CD8-positive, alpha-beta memory T cell (primary cell): ENCODE data around the gene SLC41A3. TPM values are rescaled to one million over a fixed set of nuclear protein-coding genes. Genes with fewer than 3 reads are reported as not detected.

Source experiments
- CTCF ChIA-PET: fragments of 350-600 bp; sonication (Branson Sonifier 250); formaldehyde crosslinking; loops from one replicate; lab custom pipeline; 2021; ENCODE audit warnings: antibody characterized with exemption; lab: Charles Lee
- POLR2A ChIA-PET: fragments of 350-600 bp; sonication (Branson Sonifier 250); formaldehyde crosslinking; loops from one replicate; lab custom pipeline; 2021; ENCODE audit warnings: antibody characterized with exemption; lab: Charles Lee
- DNase-seq, 5 donors: peaks; one replicate each; pipeline versions ENCODE4 v3.0.0 to v3.0.0-alpha.2; 2020 to 2022; ENCODE audit warnings: mixed read lengths in 1 of 5
- H3K27ac ChIP-seq: one replicate; pipeline ENCODE4 v1.7.0; 2013; ENCODE audit warnings: low read depth, mild to moderate bottlenecking, low read length, moderate library complexity
- H3K27me3 ChIP-seq: 2 replicates; pipeline ENCODE4 v1.7.0; 2013; ENCODE audit warnings: low read length, mild to moderate bottlenecking; ENCODE audit not compliant: insufficient read depth, poor library complexity, severe bottlenecking
- H3K36me3 ChIP-seq: 2 replicates; pipeline ENCODE4 v1.7.0; 2013; ENCODE audit warnings: mild to moderate bottlenecking, low read length, moderate library complexity; ENCODE audit not compliant: insufficient read depth
- H3K4me1 ChIP-seq: 2 replicates; pipeline ENCODE4 v1.7.0; 2013; ENCODE audit warnings: mild to moderate bottlenecking, low read length, moderate library complexity; ENCODE audit not compliant: insufficient read depth
- H3K4me3 ChIP-seq: 2 replicates; pipeline ENCODE4 v1.7.0; 2013; ENCODE audit warnings: mild to moderate bottlenecking, low read length
- H3K9me3 ChIP-seq: 2 replicates; pipeline ENCODE4 v1.7.0; 2013; ENCODE audit warnings: mild to moderate bottlenecking, low read length
- H3K27ac Mint-ChIP-seq, 8 donors: one replicate each; pipeline ENCODE4 v1.8.0; 2020 to 2021; ENCODE audit warnings: mixed read lengths in 8 of 8, mild to moderate bottlenecking in 6 of 8, inconsistent platforms in 3 of 8, moderate library complexity in 3 of 8
- H3K27me3 Mint-ChIP-seq, 2 donors: one replicate each; pipeline ENCODE4 v1.8.0; 2020 to 2021; ENCODE audit warnings: mixed read lengths in 2 of 2, mild to moderate bottlenecking in 1 of 2, moderate library complexity in 1 of 2
- H3K36me3 Mint-ChIP-seq, 3 donors: one replicate each; pipeline ENCODE4 v1.8.0; 2020 to 2021; ENCODE audit warnings: mixed read lengths in 3 of 3, inconsistent platforms in 1 of 3, mild to moderate bottlenecking in 1 of 3
- H3K4me1 Mint-ChIP-seq, 3 donors: one replicate each; pipeline ENCODE4 v1.8.0; 2020 to 2021; ENCODE audit warnings: mixed read lengths in 3 of 3, inconsistent platforms in 1 of 3, mild to moderate bottlenecking in 1 of 3
- H3K4me3 Mint-ChIP-seq, 7 donors: one replicate each; pipeline ENCODE4 v1.8.0; 2020 to 2021; ENCODE audit warnings: mixed read lengths in 7 of 7, mild to moderate bottlenecking in 6 of 7, moderate library complexity in 4 of 7, inconsistent platforms in 2 of 7
- H3K9me3 Mint-ChIP-seq, 5 donors: one replicate each; pipeline ENCODE4 v1.8.0; 2020 to 2022; ENCODE audit warnings: mixed read lengths in 5 of 5, mild to moderate bottlenecking in 3 of 5, moderate library complexity in 2 of 5, inconsistent platforms in 1 of 5
- polyA plus RNA-seq: library from polyadenylated mRNA; unstranded; fragments of 300-500 nt; fragmentation: Illumina TruSeq; gene quantifications from one replicate; pipeline ENCODE4 v1.2.3, GENCODE V29; 2021
- total RNA-seq, 2 experiments: library from RNA; stranded (reverse); gene quantifications; one replicate each; pipeline ENCODE4 v1.2.3, GENCODE V29; 2021

The SLC41A3 gene
- total and polyA plus RNA-seq, 3 experiments from 2014 or later: 25.8 to 28.0 (median 25.8) TPM

- no peak overlapping the region for H3K27ac ChIP-seq
- H3K9me3 ChIP-seq: no peaks in the 10 kb centered on the region
- Mint-ChIP-seq H3K27me3 (no peaks in the 10 kb centered on the region), H3K36me3 (peaks cover 5 to 40% (median 14%) of the 10 kb centered on the region in 3 donors), H3K4me3 (no peak overlapping the region), H3K4me1 (peaks cover 18 to 27% (median 18%) of the 10 kb centered on the region in 3 donors), H3K27ac (peak overlapping the region in 4 of 8 donors; percentile 4 to 50 (median 31)), H3K9me3 (no peaks in the 10 kb centered on the region)
- H3K4me1 ChIP-seq: peaks cover 7% of the 10 kb centered on the region
- ChIA-PET POLR2A (no interaction called here), CTCF (no interaction called here)
- no peak overlapping the region for H3K4me3 ChIP-seq
- no peaks in the 10 kb centered on the region for H3K27me3 ChIP-seq
- no peaks in the 10 kb centered on the region for H3K36me3 ChIP-seq
- no peak for DNase-seq
Observed at GRCh38 chr3:126064627-126065258, 19.2 kb downstream of the SLC41A3 start.

- H3K36me3 Mint-ChIP-seq: peaks cover 5 to 48% (median 18%) of the 10 kb centered on the region in 3 donors
- ChIA-PET POLR2A (no interaction called here), CTCF (no interaction called here)
- H3K4me1 ChIP-seq: peaks cover 7% of the 10 kb centered on the region
- H3K4me1 Mint-ChIP-seq: peaks cover 15 to 27% (median 18%) of the 10 kb centered on the region in 3 donors
- no peaks in the 10 kb centered on the region for H3K9me3 Mint-ChIP-seq
- H3K36me3 ChIP-seq: no peaks in the 10 kb centered on the region
- H3K27me3 ChIP-seq: no peaks in the 10 kb centered on the region
- no peak overlapping the region for H3K4me3 ChIP-seq
- H3K9me3 ChIP-seq: no peaks in the 10 kb centered on the region
- H3K4me3 Mint-ChIP-seq: peak overlapping the region in 1 of 7 donors; percentile 32
- no peak for DNase-seq
- H3K27ac ChIP-seq: no peak overlapping the region
- peak overlapping the region in 5 of 8 donors; percentile 59 to 83 (median 74) for H3K27ac Mint-ChIP-seq
- no peaks in the 10 kb centered on the region for H3K27me3 Mint-ChIP-seq
Observed at GRCh38 chr3:126063358-126063965, 20.5 kb downstream of the SLC41A3 start.

- CTCF ChIA-PET: no interaction called here
- peaks cover 0 to 37% (median 14%) of the 10 kb centered on the region in 3 donors for H3K36me3 Mint-ChIP-seq
Observed at GRCh38 chr3:126061301-126062032, 22.5 kb downstream of the SLC41A3 start.

GRCh38 chr3:126060613-126061145 is 23.2 kb downstream of the SLC41A3 start:
- DNase-seq: no peak
- no peak overlapping the region for H3K4me3 Mint-ChIP-seq
- H3K27ac ChIP-seq: no peak overlapping the region
- peaks cover 0 to 32% (median 14%) of the 10 kb centered on the region in 3 donors for H3K36me3 Mint-ChIP-seq
- peaks cover 7% of the 10 kb centered on the region for H3K4me1 ChIP-seq
- peaks cover 14 to 24% (median 14%) of the 10 kb centered on the region in 3 donors for H3K4me1 Mint-ChIP-seq
- no peaks in the 10 kb centered on the region for H3K9me3 Mint-ChIP-seq
- no peaks in the 10 kb centered on the region for H3K27me3 Mint-ChIP-seq
- no peak overlapping the region for H3K4me3 ChIP-seq
- no peaks in the 10 kb centered on the region for H3K27me3 ChIP-seq
- H3K36me3 ChIP-seq: no peaks in the 10 kb centered on the region
- ChIA-PET POLR2A (no interaction called here), CTCF (no interaction called here)
- H3K9me3 ChIP-seq: no peaks in the 10 kb centered on the region
- no peak overlapping the region for H3K27ac Mint-ChIP-seq

More at GRCh38 chr3:126061301-126062032, 22.5 kb downstream of the SLC41A3 start:
- Mint-ChIP-seq H3K9me3 (no peaks in the 10 kb centered on the region), H3K27me3 (no peaks in the 10 kb centered on the region), H3K27ac (no peak overlapping the region), H3K4me3 (no peak overlapping the region), H3K4me1 (peaks cover 14 to 27% (median 18%) of the 10 kb centered on the region in 3 donors)
- H3K9me3 ChIP-seq: no peaks in the 10 kb centered on the region
- H3K4me1 ChIP-seq: peaks cover 7% of the 10 kb centered on the region
- no peak overlapping the region for H3K27ac ChIP-seq
- DNase-seq: no peak
- H3K4me3 ChIP-seq: no peak overlapping the region
- POLR2A ChIA-PET: no interaction called here
- no peaks in the 10 kb centered on the region for H3K36me3 ChIP-seq
- no peaks in the 10 kb centered on the region for H3K27me3 ChIP-seq

- DNase-seq: no peak
- Mint-ChIP-seq H3K4me1 (peaks cover 6 to 14% (median 7%) of the 10 kb centered on the region in 3 donors), H3K27ac (peak overlapping the region in 2 of 8 donors; percentile 13 to 76), H3K36me3 (peaks cover 0 to 24% (median 11%) of the 10 kb centered on the region in 3 donors), H3K9me3 (no peaks in the 10 kb centered on the region), H3K4me3 (no peak overlapping the region), H3K27me3 (no peaks in the 10 kb centered on the region)
- Histone ChIP-seq H3K4me1 (peaks cover 6% of the 10 kb centered on the region), H3K36me3 (no peaks in the 10 kb centered on the region), H3K27ac (no peak overlapping the region), H3K27me3 (no peaks in the 10 kb centered on the region), H3K9me3 (no peaks in the 10 kb centered on the region), H3K4me3 (no peak overlapping the region)
- CTCF ChIA-PET: no interaction called here
- POLR2A ChIA-PET: no interaction called here
Observed at GRCh38 chr3:126058666-126059065, 25.3 kb downstream of the SLC41A3 start.

GRCh38 chr3:126057936-126058335 is 26.0 kb downstream of the SLC41A3 start:
- CTCF ChIA-PET: no interaction called here
- H3K36me3 Mint-ChIP-seq: peaks cover 0 to 22% (median 9%) of the 10 kb centered on the region in 3 donors

GRCh38 chr3:126057501-126057819 is 26.5 kb downstream of the SLC41A3 start:
- H3K36me3 Mint-ChIP-seq: peaks cover 0 to 20% (median 9%) of the 10 kb centered on the region in 3 donors
- Histone ChIP-seq H3K9me3 (no peaks in the 10 kb centered on the region), H3K36me3 (no peaks in the 10 kb centered on the region), H3K27ac (no peak overlapping the region), H3K4me3 (no peak overlapping the region), H3K27me3 (no peaks in the 10 kb centered on the region), H3K4me1 (no peaks in the 10 kb centered on the region)
- no peak overlapping the region for H3K4me3 Mint-ChIP-seq
- H3K4me1 Mint-ChIP-seq: peaks cover 7 to 19% (median 15%) of the 10 kb centered on the region in 3 donors
- POLR2A ChIA-PET: no interaction called here
- H3K27ac Mint-ChIP-seq: no peak overlapping the region
- no peak for DNase-seq
- H3K27me3 Mint-ChIP-seq: no peaks in the 10 kb centered on the region
- CTCF ChIA-PET: no interaction called here
- no peaks in the 10 kb centered on the region for H3K9me3 Mint-ChIP-seq

More at GRCh38 chr3:126057936-126058335, 26.0 kb downstream of the SLC41A3 start:
- Mint-ChIP-seq H3K4me1 (peaks cover 4 to 15% (median 10%) of the 10 kb centered on the region in 3 donors), H3K9me3 (no peaks in the 10 kb centered on the region), H3K27ac (peak overlapping the region in 1 of 8 donors; percentile 0), H3K27me3 (no peaks in the 10 kb centered on the region), H3K4me3 (no peak overlapping the region)
- H3K4me3 ChIP-seq: no peak overlapping the region
- POLR2A ChIA-PET: no interaction called here
- H3K27me3 ChIP-seq: no peaks in the 10 kb centered on the region
- no peaks in the 10 kb centered on the region for H3K9me3 ChIP-seq
- no peak for DNase-seq
- no peaks in the 10 kb centered on the region for H3K4me1 ChIP-seq
- H3K36me3 ChIP-seq: no peaks in the 10 kb centered on the region
- no peak overlapping the region for H3K27ac ChIP-seq
